GM23338 (cell line): Measurements from ENCODE around the gene SLC16A11.

Experiments used
- EZH2 ChIP-seq: fragments of 200-600 bp; sonication (generic); IDR thresholded peaks from one replicate; pipeline ENCODE4 v1.8.0; 2017; ENCODE audit warnings: antibody characterized with exemption, mild to moderate bottlenecking, low read depth; ENCODE audit not compliant: unreplicated experiment
- EZH2phosphoT487 ChIP-seq: fragments of 200-600 bp; sonication (generic); IDR thresholded peaks from one replicate; pipeline ENCODE4 v1.8.1; 2018; ENCODE audit warnings: antibody characterized with exemption; ENCODE audit not compliant: unreplicated experiment
- POLR2AphosphoS5 ChIP-seq: IDR thresholded peaks from 2 replicates; pipeline ENCODE4 v1.6.1; 2016; ENCODE audit warnings: antibody characterized with exemption, low read depth
- ZNF331 ChIP-seq: fragments of 250-450 bp; sonication (Bioruptor Pico); IDR thresholded peaks from 2 replicates; pipeline ENCODE4 v1.5.0; 2020; ENCODE audit warnings: low read depth, mild to moderate bottlenecking, moderate library complexity
- TF ChIP-seq, protein P1 (sequence below), 2 experiments: fragments of 200-600 bp in 1 of 2; sonication (generic) in 1 of 2; conservative IDR thresholded peaks; 2 replicates each; pipeline versions ENCODE4 v1.5.1 to v1.6.1; 2016 to 2017; ENCODE audit warnings: antibody characterized with exemption in 2 of 2, low read depth in 2 of 2, mild to moderate bottlenecking in 2 of 2, moderate library complexity in 1 of 2

DNA sequence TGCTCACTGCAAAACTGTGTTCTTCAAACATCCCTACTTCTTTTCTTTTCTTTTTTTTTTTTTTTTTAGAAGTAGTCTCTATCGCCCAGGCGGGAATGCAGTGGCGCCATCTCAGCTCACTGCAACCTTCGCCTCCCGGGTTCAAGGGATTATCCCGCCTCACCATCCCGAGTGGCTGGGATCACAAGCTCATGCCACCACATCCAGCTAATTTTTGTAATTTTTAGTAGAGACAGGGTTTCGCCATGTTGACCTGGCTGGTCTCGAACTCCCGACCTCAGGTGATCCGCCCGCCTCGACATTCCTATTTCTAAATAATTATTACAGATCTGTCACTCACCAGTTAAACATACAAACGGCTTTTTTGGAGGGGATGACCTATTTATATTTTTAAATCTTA is 32.5 kb downstream of the SLC16A11 start:
- TF ChIP-seq EZH2phosphoT487 (no peak), POLR2AphosphoS5 (no peak), ZNF331 (no peak), EZH2 (no peak)
- TF ChIP-seq, protein P1, sequence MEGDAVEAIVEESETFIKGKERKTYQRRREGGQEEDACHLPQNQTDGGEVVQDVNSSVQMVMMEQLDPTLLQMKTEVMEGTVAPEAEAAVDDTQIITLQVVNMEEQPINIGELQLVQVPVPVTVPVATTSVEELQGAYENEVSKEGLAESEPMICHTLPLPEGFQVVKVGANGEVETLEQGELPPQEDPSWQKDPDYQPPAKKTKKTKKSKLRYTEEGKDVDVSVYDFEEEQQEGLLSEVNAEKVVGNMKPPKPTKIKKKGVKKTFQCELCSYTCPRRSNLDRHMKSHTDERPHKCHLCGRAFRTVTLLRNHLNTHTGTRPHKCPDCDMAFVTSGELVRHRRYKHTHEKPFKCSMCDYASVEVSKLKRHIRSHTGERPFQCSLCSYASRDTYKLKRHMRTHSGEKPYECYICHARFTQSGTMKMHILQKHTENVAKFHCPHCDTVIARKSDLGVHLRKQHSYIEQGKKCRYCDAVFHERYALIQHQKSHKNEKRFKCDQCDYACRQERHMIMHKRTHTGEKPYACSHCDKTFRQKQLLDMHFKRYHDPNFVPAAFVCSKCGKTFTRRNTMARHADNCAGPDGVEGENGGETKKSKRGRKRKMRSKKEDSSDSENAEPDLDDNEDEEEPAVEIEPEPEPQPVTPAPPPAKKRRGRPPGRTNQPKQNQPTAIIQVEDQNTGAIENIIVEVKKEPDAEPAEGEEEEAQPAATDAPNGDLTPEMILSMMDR (conservative IDR thresholded peaks at IDR 0.05; ENCODE audit: low read depth in 2 of 2) = no peak
